SJSA1 (cell line): Measurements from ENCODE around the gene RAB3GAP1. TPM values are rescaled to one million over a fixed set of nuclear protein-coding genes. Genes with fewer than 3 reads are reported as not detected.

Source experiments
- DNase-seq, 2 experiments: peaks; one replicate each; pipeline ENCODE4 v3.0.0-alpha.2; 2015 to 2020; ENCODE audit warnings: low spot score in 2 of 2, low read depth in 1 of 2
- H3K27ac ChIP-seq: fragments of 250-450 bp; sonication (Bioruptor Pico); 2 replicates; pipeline ENCODE4 v1.5.1; 2020; ENCODE audit warnings: mild to moderate bottlenecking, moderate library complexity
- H3K27me3 ChIP-seq: fragments of 250-450 bp; sonication (Bioruptor Pico); replicated peaks from 2 replicates; pipeline ENCODE4 v1.5.1; 2020; ENCODE audit warnings: mild to moderate bottlenecking, moderate library complexity
- H3K36me3 ChIP-seq: fragments of 250-450 bp; sonication (Bioruptor Pico); 2 replicates; pipeline ENCODE4 v1.5.1; 2020; ENCODE audit warnings: mild to moderate bottlenecking
- H3K4me1 ChIP-seq: fragments of 250-450 bp; sonication (Bioruptor Pico); replicated peaks from 2 replicates; pipeline ENCODE4 v1.6.1; 2021; ENCODE audit warnings: mild to moderate bottlenecking
- H3K4me3 ChIP-seq: fragments of 250-450 bp; sonication (Bioruptor Pico); 2 replicates; pipeline ENCODE4 v1.5.1; 2020; ENCODE audit warnings: mild to moderate bottlenecking
- H3K9me3 ChIP-seq: fragments of 250-450 bp; sonication (Bioruptor Pico); replicated peaks from 2 replicates; pipeline ENCODE4 v1.5.1; 2020; ENCODE audit warnings: mild to moderate bottlenecking
- total RNA-seq: library from RNA; depleted of rRNA; stranded (reverse); fragments of >200 nt; shearing (Covaris generic); gene quantifications from 2 replicates; pipeline ENCODE4 v1.2.3, GENCODE V29; 2014; rRNA removed

RAB3GAP1 gene
- total RNA-seq, 1 experiment from 2014 or later: 56.5 TPM

DNA sequence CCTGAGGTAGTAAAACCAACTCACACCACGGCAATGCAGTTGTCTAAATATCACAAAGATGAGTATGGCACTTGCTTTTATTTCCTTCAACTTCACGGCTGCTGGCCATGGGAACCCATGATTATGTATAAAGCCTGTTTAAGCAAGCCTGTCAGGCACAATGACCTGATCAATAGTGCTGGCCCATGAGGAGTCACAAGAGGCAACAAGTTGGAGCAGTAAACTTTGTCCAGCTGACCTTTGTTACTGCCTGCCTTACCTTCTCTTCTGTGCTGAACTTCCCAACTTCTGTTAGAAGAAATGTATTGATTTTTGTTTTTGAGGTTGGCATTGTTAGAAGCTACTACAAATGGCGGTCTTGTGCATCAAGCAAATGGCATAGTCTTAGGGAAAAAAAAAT, 151.9 kb downstream of the RAB3GAP1 start:
- Histone ChIP-seq H3K9me3 (no peaks in the 10 kb centered on the region; the same call in 1 of the 2 replicates), H3K27me3 (no peaks in the 10 kb centered on the region), H3K4me3 (no peak overlapping the region), H3K4me1 (no peaks in the 10 kb centered on the region), H3K27ac (no peak overlapping the region), H3K36me3 (no peaks in the 10 kb centered on the region)
- no peak for DNase-seq

DNA sequence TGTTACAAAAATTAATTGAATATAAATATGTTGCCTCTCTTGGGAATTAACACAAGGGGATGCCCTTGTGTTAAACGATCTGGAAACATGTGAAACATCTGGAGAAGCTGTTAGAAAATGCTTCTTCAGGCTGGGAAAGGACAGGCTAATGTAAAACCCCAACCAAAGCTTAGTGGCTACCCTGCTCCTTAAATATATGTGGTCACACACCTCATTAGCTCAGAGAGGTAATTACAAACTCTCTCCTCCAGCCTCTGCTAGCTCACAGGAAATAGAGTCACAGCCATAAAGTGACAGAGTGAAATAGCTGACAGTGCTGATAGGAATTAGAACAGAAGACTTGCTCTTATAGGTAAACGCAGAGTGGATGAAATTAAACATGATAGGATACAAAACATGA, 155.9 kb downstream of the RAB3GAP1 start:
- DNase-seq: no peak
- Histone ChIP-seq H3K27me3 (no peaks in the 10 kb centered on the region), H3K27ac (no peak overlapping the region), H3K4me3 (no peak overlapping the region), H3K36me3 (no peaks in the 10 kb centered on the region), H3K9me3 (no peaks in the 10 kb centered on the region), H3K4me1 (no peaks in the 10 kb centered on the region)

DNA sequence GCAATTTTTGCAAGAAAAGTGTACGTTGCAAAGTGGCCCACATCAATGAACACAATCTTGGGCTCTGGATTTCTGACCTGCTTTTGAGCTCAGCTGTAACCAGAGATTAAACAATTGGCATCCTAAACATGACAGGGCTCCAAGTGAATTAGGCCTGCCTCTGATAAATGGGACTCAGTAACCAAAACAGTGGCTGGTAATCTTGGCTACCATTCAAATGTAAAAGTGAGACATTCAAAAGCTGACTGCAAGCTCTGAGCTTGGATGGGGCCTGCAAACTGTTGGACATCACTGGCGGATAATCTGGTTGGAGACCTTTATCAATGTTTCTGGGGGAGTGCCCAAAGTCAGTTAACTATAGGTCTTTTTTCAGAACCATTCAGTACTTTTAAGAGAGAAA, 160.7 kb downstream of the RAB3GAP1 start:
- no peak for DNase-seq
- Histone ChIP-seq H3K27ac (no peak overlapping the region), H3K36me3 (no peaks in the 10 kb centered on the region), H3K9me3 (no peaks in the 10 kb centered on the region), H3K4me3 (no peak overlapping the region), H3K4me1 (no peaks in the 10 kb centered on the region), H3K27me3 (no peaks in the 10 kb centered on the region)

DNA sequence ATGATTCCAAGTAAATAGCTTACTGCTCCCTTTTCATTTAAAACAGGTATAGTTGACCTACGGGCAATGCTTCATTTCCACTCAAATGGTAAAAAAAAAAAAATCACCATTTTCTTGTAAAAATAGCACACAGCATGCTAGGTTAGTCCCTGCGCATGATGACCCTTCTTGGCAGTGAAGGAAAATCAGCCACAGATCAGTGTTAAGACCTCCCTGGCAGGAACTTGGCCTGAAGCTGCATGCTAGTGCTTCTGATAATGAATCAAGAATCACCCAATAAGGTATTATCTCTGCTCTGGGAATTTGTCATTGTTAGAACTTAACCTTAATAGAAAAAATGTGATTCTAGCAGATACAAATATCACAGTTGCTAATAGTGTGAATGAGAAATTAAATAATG, 166.3 kb downstream of the RAB3GAP1 start:
- H3K36me3 ChIP-seq: no peaks in the 10 kb centered on the region
- no peak overlapping the region for H3K4me3 ChIP-seq
- no peaks in the 10 kb centered on the region for H3K27me3 ChIP-seq
- H3K4me1 ChIP-seq: no peaks in the 10 kb centered on the region
- H3K9me3 ChIP-seq: no peaks in the 10 kb centered on the region
- no peak overlapping the region for H3K27ac ChIP-seq
- DNase-seq: no peak

DNA sequence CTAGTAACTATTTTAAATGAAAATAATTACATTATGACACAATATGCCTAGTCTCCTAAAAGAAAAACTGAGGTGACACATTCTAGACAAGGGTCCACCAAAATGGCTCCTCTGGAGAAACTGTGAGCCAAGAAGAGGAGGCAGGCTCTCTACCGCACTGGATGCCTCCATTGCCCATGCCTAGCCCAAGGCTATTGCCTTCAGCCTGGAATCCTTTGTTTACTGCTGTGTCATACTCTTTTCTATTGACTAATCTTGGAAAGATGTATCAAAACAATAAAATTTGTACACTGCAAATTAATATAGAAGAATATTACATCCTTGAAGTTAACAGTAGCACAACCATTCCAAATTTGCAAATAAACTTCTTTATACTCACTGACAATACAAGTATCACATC, 167.1 kb downstream of the RAB3GAP1 start:
- Histone ChIP-seq H3K9me3 (no peaks in the 10 kb centered on the region), H3K4me1 (no peaks in the 10 kb centered on the region), H3K36me3 (no peaks in the 10 kb centered on the region), H3K27ac (no peak overlapping the region), H3K4me3 (no peak overlapping the region), H3K27me3 (no peaks in the 10 kb centered on the region)
- DNase-seq: no peak

Other genes starting within 250 kb of the RAB3GAP1 start
- not detected in 2 replicates for gene ACMSD, start 213.7 kb upstream of the RAB3GAP1 start, total RNA-seq
- gene CCNT2, start 133.5 kb upstream of the RAB3GAP1 start, total RNA-seq: 13.1 and 31.9 TPM in 2 replicates
- 0.08 TPM in 1 of 2 replicates, not detected in the other for gene MAP3K19, start 4.8 kb upstream of the RAB3GAP1 start, total RNA-seq